WTC11 (cell line): Measurements from ENCODE around the gene SBF2. TPM values are rescaled to one million over a fixed set of nuclear protein-coding genes. Genes with fewer than 3 reads are reported as not detected.

Source experiments
- ATAC-seq: fragments of 200-7000 bp; cut with Tn5 transposase; 2 replicates; pipeline ENCODE4 v1.10.0; 2021; ENCODE audit warnings: mild to moderate bottlenecking, moderate library complexity
- CTCF ChIA-PET: fragments of 300-600 bp; sonication (Branson Sonifier 250); formaldehyde crosslinking; loops from one replicate; lab custom pipeline; 2021; ENCODE audit warnings: antibody characterized with exemption; lab: Charles Lee
- POLR2A ChIA-PET: fragments of 350-600 bp; sonication (Branson Sonifier 250); formaldehyde crosslinking; loops from one replicate; lab custom pipeline; 2021; ENCODE audit warnings: antibody characterized with exemption; lab: Charles Lee
- DNase-seq: peaks from one replicate; pipeline ENCODE4 v3.0.0; 2021; ENCODE audit warnings: low spot score
- H3K27ac Mint-ChIP-seq: 2 replicates; pipeline ENCODE4 v1.8.0; 2021; ENCODE audit warnings: mixed read lengths
- H3K27me3 Mint-ChIP-seq: 2 replicates; pipeline ENCODE4 v1.8.0; 2021; ENCODE audit warnings: low read depth, mild to moderate bottlenecking, moderate library complexity, mixed read lengths
- H3K36me3 Mint-ChIP-seq: 2 replicates; pipeline ENCODE4 v1.8.0; 2021; ENCODE audit warnings: mixed read lengths
- H3K4me1 Mint-ChIP-seq: 2 replicates; pipeline ENCODE4 v1.8.0; 2022; ENCODE audit warnings: mixed read lengths
- H3K4me3 Mint-ChIP-seq: 2 replicates; pipeline ENCODE4 v1.8.0; 2021; ENCODE audit warnings: mild to moderate bottlenecking, moderate library complexity, mixed read lengths
- H3K9me3 Mint-ChIP-seq: 2 replicates; pipeline ENCODE4 v1.8.0; 2021; ENCODE audit warnings: mixed read lengths
- ARID4B ChIP-seq: sonication (generic); formaldehyde crosslinking; IDR thresholded peaks from 2 replicates; pipeline ENCODE4 v1.8.0; 2023; ENCODE audit warnings: missing genetic modification reagents, mild to moderate bottlenecking, borderline replicate concordance
- CDX4 ChIP-seq: fragments of 250-450 bp; sonication (Bioruptor Pico); IDR thresholded peaks from 2 replicates; pipeline ENCODE4 v1.9.0; 2021; ENCODE audit warnings: moderate library complexity, mild to moderate bottlenecking, inconsistent platforms, borderline replicate concordance
- ELF4 ChIP-seq: sonication (generic); formaldehyde crosslinking; IDR thresholded peaks from 2 replicates; pipeline ENCODE4 v1.8.1; 2022; ENCODE audit warnings: low read depth, mild to moderate bottlenecking, moderate library complexity, missing genetic modification reagents
- ERG ChIP-seq: fragments of 250-450 bp; sonication (Bioruptor Pico); IDR thresholded peaks from 2 replicates; pipeline ENCODE4 v1.8.0; 2021; ENCODE audit warnings: mild to moderate bottlenecking
- FOXK1 ChIP-seq: sonication (generic); formaldehyde crosslinking; IDR thresholded peaks from 2 replicates; pipeline ENCODE4 v1.8.0; 2022; ENCODE audit warnings: mild to moderate bottlenecking, moderate library complexity, missing genetic modification reagents
- GABPB1 ChIP-seq: sonication (generic); formaldehyde crosslinking; IDR thresholded peaks from 2 replicates; pipeline ENCODE4 v1.8.1; 2023; ENCODE audit warnings: mild to moderate bottlenecking, missing genetic modification reagents
- GRHL2 ChIP-seq: fragments of 250-450 bp; sonication (Bioruptor Pico); IDR thresholded peaks from 2 replicates; pipeline ENCODE4 v1.8.0; 2022; ENCODE audit warnings: mild to moderate bottlenecking, moderate library complexity; ENCODE audit not compliant: insufficient replicate concordance, severe bottlenecking
- JAZF1 ChIP-seq: fragments of 250-450 bp; sonication (Bioruptor Pico); IDR thresholded peaks from 2 replicates; pipeline ENCODE4 v1.9.0; 2021; ENCODE audit warnings: moderate library complexity, mild to moderate bottlenecking, inconsistent platforms
- NR2C2 ChIP-seq: sonication (generic); formaldehyde crosslinking; IDR thresholded peaks from 2 replicates; pipeline ENCODE4 v1.8.0; 2022; ENCODE audit warnings: mild to moderate bottlenecking, missing genetic modification reagents
- SOX15 ChIP-seq: fragments of 250-450 bp; sonication (Bioruptor Pico); IDR thresholded peaks from 2 replicates; pipeline ENCODE4 v1.9.0; 2021; ENCODE audit warnings: mild to moderate bottlenecking
- TP53 ChIP-seq: sonication (generic); formaldehyde crosslinking; IDR thresholded peaks from 2 replicates; pipeline ENCODE4 v1.8.1; 2023; ENCODE audit warnings: mild to moderate bottlenecking, missing genetic modification reagents
- ZNF423 ChIP-seq: fragments of 250-450 bp; sonication (Bioruptor Pico); IDR thresholded peaks from 2 replicates; pipeline ENCODE4 v2.1.2; 2022; ENCODE audit warnings: mild to moderate bottlenecking, moderate library complexity
- ZNF512 ChIP-seq: sonication (generic); formaldehyde crosslinking; IDR thresholded peaks from 2 replicates; pipeline ENCODE4 v1.8.1; 2022; ENCODE audit warnings: missing genetic modification reagents, borderline replicate concordance
- ZNF532 ChIP-seq: fragments of 250-450 bp; sonication (Bioruptor Pico); IDR thresholded peaks from 2 replicates; pipeline ENCODE4 v1.9.0; 2021; ENCODE audit warnings: mild to moderate bottlenecking, borderline replicate concordance
- total RNA-seq: library from RNA; stranded (reverse); gene quantifications from 3 replicates; pipeline ENCODE4 v1.2.3, GENCODE V29; 2021

SBF2 gene
- total RNA-seq, 1 experiment from 2014 or later = 47.6 TPM

GRCh38 chr11:9827708-9828107, 466.3 kb downstream of the SBF2 start:
- no peak for DNase-seq
- CTCF ChIA-PET = no interaction called here
- H3K4me3 Mint-ChIP-seq = no peak overlapping the region
- ATAC-seq = no peak
- H3K36me3 Mint-ChIP-seq = no peaks in the 10 kb centered on the region
- H3K4me1 Mint-ChIP-seq = peaks cover 11% of the 10 kb centered on the region
- no peaks in the 10 kb centered on the region for H3K9me3 Mint-ChIP-seq
- POLR2A ChIA-PET = no interaction called here
- H3K27me3 Mint-ChIP-seq = no peaks in the 10 kb centered on the region
- no peak overlapping the region for H3K27ac Mint-ChIP-seq
- TF ChIP-seq ELF4 (no peak), FOXK1 (no peak), TP53 (CRISPR knock-in tag) (no peak), ZNF423 (CRISPR knock-in tag) (no peak)

GRCh38 chr11:9826390-9826789, 467.6 kb downstream of the SBF2 start:
- Mint-ChIP-seq H3K4me3 (no peak overlapping the region), H3K9me3 (no peaks in the 10 kb centered on the region), H3K4me1 (peaks cover 14% of the 10 kb centered on the region), H3K27ac (no peak overlapping the region), H3K36me3 (no peaks in the 10 kb centered on the region), H3K27me3 (no peaks in the 10 kb centered on the region)
- ChIA-PET POLR2A (no interaction called here), CTCF (no interaction called here)
- no peak for ATAC-seq
- TF ChIP-seq TP53 (CRISPR knock-in tag) (no peak), ERG (CRISPR knock-in tag) (no peak), ZNF532 (CRISPR knock-in tag) (no peak), ARID4B (CRISPR knock-in tag) (no peak), SOX15 (CRISPR knock-in tag) (no peak)
- no peak for DNase-seq

GRCh38 chr11:9825895-9826294, 468.1 kb downstream of the SBF2 start:
- peaks cover 16% of the 10 kb centered on the region for H3K4me1 Mint-ChIP-seq
- H3K27me3 Mint-ChIP-seq = no peaks in the 10 kb centered on the region
- H3K9me3 Mint-ChIP-seq = no peaks in the 10 kb centered on the region
- CTCF ChIA-PET = no interaction called here
- no peak overlapping the region for H3K27ac Mint-ChIP-seq
- POLR2A ChIA-PET = no interaction called here
- ATAC-seq (no peak), DNase-seq (no peak)
- H3K4me3 Mint-ChIP-seq = no peak overlapping the region
- no peaks in the 10 kb centered on the region for H3K36me3 Mint-ChIP-seq
- TF ChIP-seq JAZF1 (CRISPR knock-in tag) (no peak), SOX15 (CRISPR knock-in tag) (no peak), CDX4 (CRISPR knock-in tag) (no peak), ZNF512 (CRISPR knock-in tag) (no peak), GABPB1 (CRISPR knock-in tag) (no peak), NR2C2 (CRISPR knock-in tag) (no peak), ARID4B (CRISPR knock-in tag) (no peak), GRHL2 (CRISPR knock-in tag) (no peak)
